NCI-H1694 (cell line): ENCODE measurements around the gene SLC25A3.
"Not testable (repeated sequence)": the region's sequence is repeated elsewhere in the genome, so short reads cannot be mapped to it uniquely, and the experiment has no call there.

ENCODE experiments used
- DNase-seq: peaks from one replicate; lab custom pipeline; 2025; lab: John Stamatoyannopoulos, UW

SLC25A3 gene

GRCh38 chr12:98593351-98594049 is at the start of gene SLC25A3:
Gene SLC25A3, plus strand, starts transcription at chr12:98593686. Its CDS starts 293 bp downstream, at chr12:98593979.
- peak; percentile 95 for DNase-seq

GRCh38 chr12:98543701-98544100 is 49.8 kb upstream of the SLC25A3 start:
- no peak for DNase-seq

GRCh38 chr12:98544751-98545150 is 48.7 kb upstream of the SLC25A3 start:
- no peak for DNase-seq

GRCh38 chr12:98549371-98550110 is 43.9 kb upstream of the SLC25A3 start:
- DNase-seq: no peak

GRCh38 chr12:98551787-98552186 is 41.7 kb upstream of the SLC25A3 start:
- DNase-seq: no peak

- not testable (repeated sequence) for DNase-seq
These were observed 35.4 kb upstream of the SLC25A3 start for GRCh38 chr12:98558097-98558496.

GRCh38 chr12:98559666-98560065 is 33.8 kb upstream of the SLC25A3 start:
- DNase-seq: no peak

- DNase-seq: no peak
These were observed 31.6 kb upstream of the SLC25A3 start for GRCh38 chr12:98561846-98562245.

GRCh38 chr12:98572010-98572409 is 21.5 kb upstream of the SLC25A3 start:
- no peak for DNase-seq

- no peak for DNase-seq
These were observed 19.4 kb upstream of the SLC25A3 start for GRCh38 chr12:98574110-98574509.

GRCh38 chr12:98575013-98575412 is 18.5 kb upstream of the SLC25A3 start:
- no peak for DNase-seq

GRCh38 chr12:98576795-98577194 is 16.7 kb upstream of the SLC25A3 start:
- DNase-seq: not testable (repeated sequence)

GRCh38 chr12:98578392-98578791 is 15.1 kb upstream of the SLC25A3 start:
- no peak for DNase-seq

GRCh38 chr12:98578821-98579220 is 14.7 kb upstream of the SLC25A3 start:
- DNase-seq: no peak

- no peak for DNase-seq
These were observed 14.1 kb upstream of the SLC25A3 start for GRCh38 chr12:98579347-98579746.

GRCh38 chr12:98579835-98580234 is 13.7 kb upstream of the SLC25A3 start:
- DNase-seq: no peak

GRCh38 chr12:98580695-98581094 is 12.8 kb upstream of the SLC25A3 start:
- DNase-seq: no peak

GRCh38 chr12:98581101-98581500 is 12.4 kb upstream of the SLC25A3 start:
- no peak for DNase-seq

GRCh38 chr12:98582093-98582492 is 11.4 kb upstream of the SLC25A3 start:
- DNase-seq: no peak

GRCh38 chr12:98587084-98587483 is 6.4 kb upstream of the SLC25A3 start:
- DNase-seq: no peak

- DNase-seq: no peak
These were observed 2.3 kb upstream of the SLC25A3 start for GRCh38 chr12:98591209-98591608.

GRCh38 chr12:98592825-98593322 is 612 bp upstream of the SLC25A3 start:
- DNase-seq: no peak
